HEK293 (cell line): ENCODE results near the gene COX19.

ENCODE experiments used
- CTCF ChIA-PET: fragments of 350-600 bp; formaldehyde crosslinking; extraction: SDS; loops from one replicate; lab custom pipeline; 2021; ENCODE audit warnings: antibody characterized with exemption; lab: Yijun Ruan, JAX
- POLR2A ChIA-PET: fragments of 300-600 bp; formaldehyde crosslinking; extraction: SDS; loops from one replicate; lab custom pipeline; 2020; ENCODE audit warnings: antibody characterized with exemption, inconsistent platforms; lab: Yijun Ruan, JAX
- H3K27ac ChIP-seq: fragments of 200-500 bp; sonication (Bioruptor generic); 2 replicates; pipeline ENCODE4 v1.5.1; 2014; ENCODE audit warnings: low read depth, low read length, control low read depth, inconsistent platforms; ENCODE audit errors: extremely low read depth
- H3K36me3 ChIP-seq, 2 experiments: fragments of 200-500 bp in 1 of 2; sonication (Bioruptor generic) in 1 of 2; 1 replicate in 1 of 2; 2 replicates in 1 of 2; pipeline ENCODE4 v1.5.1; 2014 to 2017; ENCODE audit warnings: inconsistent platforms in 2 of 2, low read length in 2 of 2; ENCODE audit not compliant: control insufficient read depth in 2 of 2, insufficient read depth in 1 of 2
- H3K4me1 ChIP-seq: fragments of 200-500 bp; sonication (Bioruptor generic); 2 replicates; pipeline ENCODE4 v1.5.1; 2014; ENCODE audit warnings: mild to moderate bottlenecking, low read length, inconsistent platforms; ENCODE audit not compliant: control insufficient read depth, insufficient read depth
- H3K4me3 ChIP-seq: 2 replicates; pipeline ENCODE4 v1.5.1; 2011; ENCODE audit warnings: low read depth, mild to moderate bottlenecking, control low read depth, low read length, moderate library complexity
- H3K9me3 ChIP-seq: fragments of 200-500 bp; sonication (Bioruptor generic); 2 replicates; pipeline ENCODE4 v1.5.1; 2014; ENCODE audit warnings: low read depth, low read length, inconsistent platforms; ENCODE audit not compliant: control insufficient read depth, insufficient read depth
- GLIS1 ChIP-seq: fragments of 450-650 bp; formaldehyde crosslinking; IDR thresholded peaks from 2 replicates; pipeline ENCODE4 v1.5.1; 2016; ENCODE audit warnings: missing biosample characterization, missing genetic modification characterization
- KLF7 ChIP-seq: fragments of 450-650 bp; formaldehyde crosslinking; IDR thresholded peaks from 2 replicates; pipeline ENCODE4 v1.5.1; 2016; ENCODE audit warnings: missing biosample characterization, missing genetic modification characterization, borderline replicate concordance
- MEIS1 ChIP-seq: sonication (generic); formaldehyde crosslinking; IDR thresholded peaks from 2 replicates; pipeline ENCODE4 v1.8.1; 2022; ENCODE audit warnings: missing genetic modification reagents, mild to moderate bottlenecking, borderline replicate concordance
- PBX3 ChIP-seq: sonication (generic); formaldehyde crosslinking; IDR thresholded peaks from 2 replicates; pipeline ENCODE4 v1.8.1; 2022; ENCODE audit warnings: mild to moderate bottlenecking, moderate library complexity, missing genetic modification reagents
- RBAK ChIP-seq: fragments of 450-650 bp; formaldehyde crosslinking; IDR thresholded peaks from 2 replicates; pipeline ENCODE4 v1.5.1; 2016; ENCODE audit warnings: missing biosample characterization, missing genetic modification characterization
- SCRT2 ChIP-seq: fragments of 450-650 bp; formaldehyde crosslinking; IDR thresholded peaks from 2 replicates; pipeline ENCODE4 v1.5.1; 2016; ENCODE audit warnings: missing biosample characterization, missing genetic modification characterization
- ZBTB17 ChIP-seq: fragments of 450-650 bp; formaldehyde crosslinking; IDR thresholded peaks from 2 replicates; pipeline ENCODE4 v1.5.1; 2016; ENCODE audit warnings: missing biosample characterization, missing genetic modification characterization
- ZNF132 ChIP-seq: fragments of 450-650 bp; formaldehyde crosslinking; IDR thresholded peaks from 2 replicates; pipeline ENCODE4 v1.5.1; 2017; ENCODE audit warnings: missing biosample characterization, missing genetic modification characterization, borderline replicate concordance
- ZNF23 ChIP-seq: fragments of 450-650 bp; formaldehyde crosslinking; IDR thresholded peaks from 2 replicates; pipeline ENCODE4 v1.5.1; 2016; ENCODE audit warnings: missing biosample characterization, missing genetic modification characterization, borderline replicate concordance
- ZNF311 ChIP-seq: fragments of 450-650 bp; formaldehyde crosslinking; IDR thresholded peaks from 2 replicates; pipeline ENCODE4 v1.5.1; 2017; ENCODE audit warnings: missing biosample characterization, missing genetic modification characterization, borderline replicate concordance
- ZNF354C ChIP-seq: fragments of 450-650 bp; formaldehyde crosslinking; IDR thresholded peaks from 2 replicates; pipeline ENCODE4 v1.5.1; 2016; ENCODE audit warnings: missing biosample characterization, missing genetic modification characterization, low read depth, borderline replicate concordance
- ZNF48 ChIP-seq: fragments of 450-650 bp; formaldehyde crosslinking; IDR thresholded peaks from 2 replicates; pipeline ENCODE4 v1.5.1; 2016; ENCODE audit warnings: missing biosample characterization, missing genetic modification characterization
- ZNF514 ChIP-seq: fragments of 450-650 bp; formaldehyde crosslinking; IDR thresholded peaks from 2 replicates; pipeline ENCODE4 v1.5.1; 2016; ENCODE audit warnings: missing biosample characterization, missing genetic modification characterization
- ZNF768 ChIP-seq: fragments of 450-650 bp; formaldehyde crosslinking; IDR thresholded peaks from 2 replicates; pipeline ENCODE4 v1.5.1; 2018; ENCODE audit warnings: missing biosample characterization, mild to moderate bottlenecking, missing genetic modification characterization
- TF ChIP-seq, protein P1 (sequence below): IDR thresholded peaks from 2 replicates; pipeline ENCODE4 v1.6.1; 2011; ENCODE audit warnings: mild to moderate bottlenecking, low read depth, low read length, borderline replicate concordance

The COX19 gene

GRCh38 chr7:1017586-1018333 is 42.4 kb upstream of the COX19 start:
- H3K4me1 ChIP-seq: no peaks in the 10 kb centered on the region
- H3K4me3 ChIP-seq: no peak overlapping the region
- ChIA-PET CTCF (interaction anchor here (1.3 to 1.7 kb wide), 2 partner anchors 25 to 48 kb away, joined by 3 to 6 read pairs; no protein-coding TSS in a partner anchor), POLR2A (no interaction called here)
- TF ChIP-seq SCRT2 (0 out of 2 replicates have a peak, but pooled peaks have one; percentile 10), KLF7 (tag by site-specific recombination) (no peak), ZNF354C (tag by site-specific recombination) (no peak)
- H3K9me3 ChIP-seq: no peaks in the 10 kb centered on the region
- H3K27ac ChIP-seq: no peak overlapping the region
- H3K36me3 ChIP-seq: no peaks in the 10 kb centered on the region

- Histone ChIP-seq H3K36me3 (no peaks in the 10 kb centered on the region), H3K9me3 (no peaks in the 10 kb centered on the region), H3K27ac (no peak overlapping the region), H3K4me3 (no peak overlapping the region), H3K4me1 (no peaks in the 10 kb centered on the region)
- ChIA-PET POLR2A (no interaction called here), CTCF (interaction anchor here (0.6 to 1.7 kb wide), 2 partner anchors 49 to 100 kb away, joined by 3 to 6 read pairs; no protein-coding TSS in a partner anchor)
- TF ChIP-seq ZNF311 (tag by site-specific recombination) (no peak), ZNF768 (no peak), RBAK (tag by site-specific recombination) (no peak), ZNF132 (no peak), ZNF23 (tag by site-specific recombination) (no peak), PBX3 (CRISPR knock-in tag) (no peak)
Observed at GRCh38 chr7:1016577-1017531, 41.5 kb upstream of the COX19 start.

- CTCF ChIA-PET: no interaction called here
- TF ChIP-seq GLIS1 (tag by site-specific recombination): no peak
- TF ChIP-seq, all 188 proteins: peak for 0
- no peaks in the 10 kb centered on the region for H3K36me3 ChIP-seq
- H3K9me3 ChIP-seq: no peaks in the 10 kb centered on the region
- POLR2A ChIA-PET: no interaction called here
- no peak overlapping the region for H3K4me3 ChIP-seq
- H3K4me1 ChIP-seq: no peaks in the 10 kb centered on the region
- H3K27ac ChIP-seq: no peak overlapping the region
Observed at GRCh38 chr7:1015196-1016121, 40.1 kb upstream of the COX19 start.

DNA sequence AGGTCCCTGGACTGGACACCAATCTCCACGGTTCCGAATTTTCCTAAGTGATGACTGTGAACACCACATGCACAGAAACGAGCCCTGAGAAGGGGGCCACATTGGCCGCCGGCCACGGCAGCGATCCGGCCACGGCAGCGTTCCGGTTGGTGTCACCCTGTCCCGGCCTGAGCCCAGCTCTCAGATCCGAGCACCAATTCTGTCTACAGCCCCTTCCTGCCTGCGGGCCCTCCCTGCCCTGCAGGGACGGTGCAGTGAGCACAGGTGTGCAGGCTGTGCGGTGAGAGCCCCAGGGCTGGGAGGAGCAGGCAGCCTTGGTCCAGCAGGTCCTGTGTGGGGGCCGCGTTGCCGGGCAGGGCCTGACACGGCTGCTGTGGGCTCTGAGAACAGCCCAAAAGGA is 39.3 kb upstream of the COX19 start:
- Histone ChIP-seq H3K9me3 (no peaks in the 10 kb centered on the region), H3K4me3 (no peak overlapping the region), H3K27ac (no peak overlapping the region), H3K4me1 (no peaks in the 10 kb centered on the region), H3K36me3 (peaks cover 0 to under 1% of the 10 kb centered on the region in 2 experiments; a peak in 1 of 3 replicates)
- CTCF ChIA-PET: no interaction called here
- POLR2A ChIA-PET: no interaction called here
- TF ChIP-seq MEIS1 (CRISPR knock-in tag) (no peak), KLF7 (tag by site-specific recombination) (no peak), ZNF514 (tag by site-specific recombination) (no peak), ZBTB17 (tag by site-specific recombination) (no peak), ZNF48 (tag by site-specific recombination) (no peak)
- TF ChIP-seq, protein P1, sequence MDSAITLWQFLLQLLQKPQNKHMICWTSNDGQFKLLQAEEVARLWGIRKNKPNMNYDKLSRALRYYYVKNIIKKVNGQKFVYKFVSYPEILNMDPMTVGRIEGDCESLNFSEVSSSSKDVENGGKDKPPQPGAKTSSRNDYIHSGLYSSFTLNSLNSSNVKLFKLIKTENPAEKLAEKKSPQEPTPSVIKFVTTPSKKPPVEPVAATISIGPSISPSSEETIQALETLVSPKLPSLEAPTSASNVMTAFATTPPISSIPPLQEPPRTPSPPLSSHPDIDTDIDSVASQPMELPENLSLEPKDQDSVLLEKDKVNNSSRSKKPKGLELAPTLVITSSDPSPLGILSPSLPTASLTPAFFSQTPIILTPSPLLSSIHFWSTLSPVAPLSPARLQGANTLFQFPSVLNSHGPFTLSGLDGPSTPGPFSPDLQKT: no peak
